ENCODE data around the gene RFTN1. TPM values are rescaled to one million over a fixed set of nuclear protein-coding genes. Genes with fewer than 3 reads are reported as not detected.

The RFTN1 gene
- total RNA-seq, 1 donor from 2014 or later, result 0.96 TPM

- no peaks in the 10 kb centered on the region for H3K36me3 Mint-ChIP-seq (ENCODE audit: insufficient read depth)
- peaks cover 3% of the 10 kb centered on the region for H3K4me1 Mint-ChIP-seq (ENCODE audit: low read depth)
- TF ChIP-seq CTCF (IDR thresholded peaks at IDR 0.05; ENCODE audit: unreplicated experiment), result no peak
- H3K27me3 Mint-ChIP-seq, result peaks cover 20% of the 10 kb centered on the region
- no peak overlapping the region for H3K27ac Mint-ChIP-seq
- no peak overlapping the region for H3K4me3 Mint-ChIP-seq (ENCODE audit: low read depth)
- no peak for DNase-seq (ENCODE audit: low spot score, unreplicated experiment)
- H3K9me3 Mint-ChIP-seq (ENCODE audit: low read depth), result no peaks in the 10 kb centered on the region
Measured at GRCh38 chr3:16452261-16452660, 61.2 kb downstream of the RFTN1 start.

- no peak overlapping the region for H3K4me3 Mint-ChIP-seq (ENCODE audit: low read depth)
- H3K27ac Mint-ChIP-seq, result no peak overlapping the region
- DNase-seq (ENCODE audit: low spot score, unreplicated experiment), result no peak
- no peak for TF ChIP-seq CTCF (IDR thresholded peaks at IDR 0.05; ENCODE audit: unreplicated experiment)
- H3K9me3 Mint-ChIP-seq (ENCODE audit: low read depth), result no peaks in the 10 kb centered on the region
- H3K36me3 Mint-ChIP-seq (ENCODE audit: insufficient read depth), result no peaks in the 10 kb centered on the region
- peaks cover 13% of the 10 kb centered on the region for H3K27me3 Mint-ChIP-seq
- peaks cover 3% of the 10 kb centered on the region for H3K4me1 Mint-ChIP-seq (ENCODE audit: low read depth)
Measured at GRCh38 chr3:16449369-16449768, 64.1 kb downstream of the RFTN1 start.

GRCh38 chr3:16448639-16449070 is 64.8 kb downstream of the RFTN1 start:
- Mint-ChIP-seq H3K27ac (no peak overlapping the region), H3K4me1 (ENCODE audit: low read depth) (no peaks in the 10 kb centered on the region), H3K27me3 (peaks cover 10% of the 10 kb centered on the region), H3K9me3 (ENCODE audit: low read depth) (no peaks in the 10 kb centered on the region), H3K4me3 (ENCODE audit: low read depth) (no peak overlapping the region), H3K36me3 (ENCODE audit: insufficient read depth) (no peaks in the 10 kb centered on the region)
- TF ChIP-seq CTCF (IDR thresholded peaks at IDR 0.05; ENCODE audit: unreplicated experiment), result no peak
- DNase-seq (ENCODE audit: low spot score, unreplicated experiment), result no peak

- Mint-ChIP-seq H3K4me1 (ENCODE audit: low read depth) (peaks cover 2% of the 10 kb centered on the region), H3K27me3 (peaks cover 10% of the 10 kb centered on the region), H3K36me3 (ENCODE audit: insufficient read depth) (no peaks in the 10 kb centered on the region), H3K9me3 (ENCODE audit: low read depth) (no peaks in the 10 kb centered on the region), H3K27ac (no peak overlapping the region), H3K4me3 (ENCODE audit: low read depth) (no peak overlapping the region)
- no peak for DNase-seq (ENCODE audit: low spot score, unreplicated experiment)
- TF ChIP-seq CTCF (IDR thresholded peaks at IDR 0.05; ENCODE audit: unreplicated experiment), result no peak
Measured at GRCh38 chr3:16447135-16447534, 66.4 kb downstream of the RFTN1 start.

- no peak for TF ChIP-seq CTCF (IDR thresholded peaks at IDR 0.05; ENCODE audit: unreplicated experiment)
- no peak for DNase-seq (ENCODE audit: low spot score, unreplicated experiment)
- Mint-ChIP-seq H3K27me3 (peaks cover 3% of the 10 kb centered on the region), H3K27ac (no peak overlapping the region), H3K36me3 (ENCODE audit: insufficient read depth) (no peaks in the 10 kb centered on the region), H3K4me1 (ENCODE audit: low read depth) (peaks cover 16% of the 10 kb centered on the region), H3K9me3 (ENCODE audit: low read depth) (no peaks in the 10 kb centered on the region), H3K4me3 (ENCODE audit: low read depth) (no peak overlapping the region)
Measured at GRCh38 chr3:16444344-16444743, 69.2 kb downstream of the RFTN1 start.
